ENCODE results near the gene DCST1. TPM values are rescaled to one million over a fixed set of nuclear protein-coding genes. Genes with fewer than 3 reads are reported as not detected.

Gene DCST1
- total RNA-seq, 2 donors from 2014 or later = not detected

GRCh38 chr1:155070721-155071569 lies 37.3 kb downstream of the DCST1 start:
- peak overlapping the region; percentile 23 for H3K27ac Mint-ChIP-seq
- peak; percentile 86 for ATAC-seq (replicated peaks)

GRCh38 chr1:155071701-155072100 lies 38.1 kb downstream of the DCST1 start:
- Mint-ChIP-seq H3K36me3 (ENCODE audit: low read depth) (peaks cover 11% of the 10 kb centered on the region), H3K4me3 (peak overlapping the region; percentile 56), H3K27ac (peak overlapping the region; percentile 23), H3K27me3 (no peaks in the 10 kb centered on the region), H3K9me3 (no peaks in the 10 kb centered on the region), H3K4me1 (peaks cover 8% of the 10 kb centered on the region)
- no peak for ATAC-seq (replicated peaks)

More at GRCh38 chr1:155070721-155071569, 37.3 kb downstream of the DCST1 start:
- no peaks in the 10 kb centered on the region for H3K27me3 Mint-ChIP-seq
- H3K9me3 Mint-ChIP-seq = no peaks in the 10 kb centered on the region
- peak overlapping the region; percentile 56 for H3K4me3 Mint-ChIP-seq
- H3K4me1 Mint-ChIP-seq = peaks cover 11% of the 10 kb centered on the region
- H3K36me3 Mint-ChIP-seq (ENCODE audit: low read depth) = peaks cover 13% of the 10 kb centered on the region

- Mint-ChIP-seq H3K4me3 (peak overlapping the region; percentile 56), H3K27ac (no peak overlapping the region)
- ATAC-seq (replicated peaks) = no peak
Observed at GRCh38 chr1:155072531-155073289, 39.1 kb downstream of the DCST1 start.

DNA sequence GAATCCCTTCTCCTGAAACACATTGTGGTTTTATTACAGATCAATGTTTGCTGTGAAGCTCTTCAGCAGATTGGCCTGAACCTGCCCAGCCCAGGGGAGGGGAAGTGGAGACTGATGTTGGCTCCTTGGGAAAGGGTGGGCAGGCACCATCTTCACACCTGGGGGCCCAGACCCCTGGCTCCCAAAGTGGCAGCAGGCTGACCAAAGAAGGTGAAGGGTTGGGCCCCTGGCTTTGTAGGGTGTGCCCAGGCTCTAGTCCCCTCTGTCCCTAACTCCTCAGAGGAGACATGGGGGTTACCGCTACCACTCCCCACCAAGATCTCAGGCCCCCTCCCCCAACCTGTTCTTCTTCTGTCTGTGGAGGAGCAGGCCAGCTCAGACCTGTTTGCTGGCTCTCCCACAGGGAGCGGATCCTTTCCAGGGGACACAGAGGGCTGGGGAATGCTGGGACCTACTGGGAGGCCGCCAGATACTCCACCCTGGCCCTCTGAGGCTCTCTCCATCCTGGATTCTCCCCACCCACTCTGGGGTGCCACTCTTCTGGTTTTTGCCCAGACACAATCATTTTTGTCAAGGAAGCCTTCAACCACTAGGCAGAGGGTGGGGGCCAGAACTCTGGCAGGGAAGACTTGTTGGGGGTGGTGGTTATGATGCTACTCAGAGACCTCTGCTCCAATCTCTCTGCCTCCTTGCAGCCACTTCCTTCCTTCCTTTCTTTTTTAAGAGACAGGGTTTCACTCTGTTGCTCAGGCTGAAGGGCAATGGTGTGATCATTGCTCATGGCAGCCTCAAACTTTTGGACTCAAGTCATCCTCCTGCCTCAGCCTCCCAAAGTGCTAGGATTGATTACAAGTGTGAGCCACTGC lies 40.0 kb downstream of the DCST1 start:
- H3K4me3 Mint-ChIP-seq = no peak overlapping the region
- peaks cover 2% of the 10 kb centered on the region for H3K36me3 Mint-ChIP-seq (ENCODE audit: low read depth)
- H3K9me3 Mint-ChIP-seq = no peaks in the 10 kb centered on the region
- peaks cover 8% of the 10 kb centered on the region for H3K4me1 Mint-ChIP-seq
- no peaks in the 10 kb centered on the region for H3K27me3 Mint-ChIP-seq
- peak; percentile 34 for ATAC-seq (replicated peaks)
- no peak overlapping the region for H3K27ac Mint-ChIP-seq

More at GRCh38 chr1:155072531-155073289, 39.1 kb downstream of the DCST1 start:
- no peaks in the 10 kb centered on the region for H3K9me3 Mint-ChIP-seq
- peaks cover 8% of the 10 kb centered on the region for H3K4me1 Mint-ChIP-seq
- H3K27me3 Mint-ChIP-seq = no peaks in the 10 kb centered on the region
- H3K36me3 Mint-ChIP-seq (ENCODE audit: low read depth) = peaks cover 7% of the 10 kb centered on the region

DNA sequence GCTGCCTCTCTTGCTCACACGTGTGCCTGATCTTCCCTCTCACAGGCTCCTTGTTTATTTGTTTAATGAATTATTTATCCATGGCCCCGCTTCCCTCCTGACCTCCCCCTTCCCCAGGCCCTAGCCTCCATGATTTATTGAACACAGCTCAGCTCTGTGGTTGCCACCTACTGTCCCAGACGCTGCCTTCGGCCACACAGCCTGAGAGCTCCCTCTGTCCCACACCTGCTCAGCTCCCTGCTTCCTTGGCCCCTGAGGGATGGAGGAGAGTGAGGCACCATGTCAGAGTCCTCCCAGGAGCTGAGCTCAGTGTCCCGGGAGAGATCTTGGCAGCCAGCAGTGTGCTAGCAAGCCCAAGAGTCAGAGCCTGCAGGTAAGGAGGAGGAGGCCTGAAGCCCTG lies 41.9 kb downstream of the DCST1 start:
- Mint-ChIP-seq H3K4me1 (peaks cover 12% of the 10 kb centered on the region), H3K27me3 (peaks cover 7% of the 10 kb centered on the region), H3K36me3 (ENCODE audit: low read depth) (no peaks in the 10 kb centered on the region), H3K27ac (no peak overlapping the region), H3K9me3 (no peaks in the 10 kb centered on the region), H3K4me3 (no peak overlapping the region)
- no peak for ATAC-seq (replicated peaks)

DNA sequence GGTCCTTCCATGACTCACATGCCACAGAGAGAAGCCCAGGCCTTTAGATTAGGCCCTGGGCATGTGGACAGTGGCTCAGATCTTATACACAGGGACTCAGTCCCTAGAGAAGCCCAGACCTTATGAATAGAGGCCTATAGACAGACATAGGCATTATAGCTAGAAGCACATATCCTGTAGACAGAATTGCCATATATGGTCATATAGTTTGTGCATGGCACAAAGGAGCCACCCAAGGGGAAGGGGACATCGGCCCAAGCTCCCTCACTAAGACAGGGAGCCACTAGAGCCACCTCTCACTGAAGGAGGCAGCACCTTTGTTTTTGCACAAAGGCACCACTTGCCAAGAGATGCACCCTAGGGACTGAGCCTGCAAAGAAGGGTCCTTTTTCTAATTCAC lies 42.7 kb downstream of the DCST1 start:
- no peak overlapping the region for H3K4me3 Mint-ChIP-seq
- peaks cover 9% of the 10 kb centered on the region for H3K27me3 Mint-ChIP-seq
- no peak overlapping the region for H3K27ac Mint-ChIP-seq
- no peak for ATAC-seq (replicated peaks)
- H3K9me3 Mint-ChIP-seq = no peaks in the 10 kb centered on the region
- H3K36me3 Mint-ChIP-seq (ENCODE audit: low read depth) = peaks cover 2% of the 10 kb centered on the region
- H3K4me1 Mint-ChIP-seq = peaks cover 13% of the 10 kb centered on the region

GRCh38 chr1:155077346-155077745 lies 43.7 kb downstream of the DCST1 start:
- no peaks in the 10 kb centered on the region for H3K9me3 Mint-ChIP-seq

GRCh38 chr1:155077758-155078445 lies 44.3 kb downstream of the DCST1 start:
- Mint-ChIP-seq H3K36me3 (ENCODE audit: low read depth) (peaks cover 6% of the 10 kb centered on the region), H3K27ac (no peak overlapping the region), H3K9me3 (no peaks in the 10 kb centered on the region), H3K4me1 (peaks cover 20% of the 10 kb centered on the region), H3K27me3 (peaks cover 18% of the 10 kb centered on the region), H3K4me3 (peak overlapping the region; percentile 7)
- peak; percentile 17 for ATAC-seq (replicated peaks)

More at GRCh38 chr1:155077346-155077745, 43.7 kb downstream of the DCST1 start:
- H3K4me3 Mint-ChIP-seq = no peak overlapping the region
- peaks cover 15% of the 10 kb centered on the region for H3K27me3 Mint-ChIP-seq
- H3K36me3 Mint-ChIP-seq (ENCODE audit: low read depth) = peaks cover 6% of the 10 kb centered on the region
- H3K4me1 Mint-ChIP-seq = peaks cover 17% of the 10 kb centered on the region
- H3K27ac Mint-ChIP-seq = no peak overlapping the region
- no peak for ATAC-seq (replicated peaks)

DNA sequence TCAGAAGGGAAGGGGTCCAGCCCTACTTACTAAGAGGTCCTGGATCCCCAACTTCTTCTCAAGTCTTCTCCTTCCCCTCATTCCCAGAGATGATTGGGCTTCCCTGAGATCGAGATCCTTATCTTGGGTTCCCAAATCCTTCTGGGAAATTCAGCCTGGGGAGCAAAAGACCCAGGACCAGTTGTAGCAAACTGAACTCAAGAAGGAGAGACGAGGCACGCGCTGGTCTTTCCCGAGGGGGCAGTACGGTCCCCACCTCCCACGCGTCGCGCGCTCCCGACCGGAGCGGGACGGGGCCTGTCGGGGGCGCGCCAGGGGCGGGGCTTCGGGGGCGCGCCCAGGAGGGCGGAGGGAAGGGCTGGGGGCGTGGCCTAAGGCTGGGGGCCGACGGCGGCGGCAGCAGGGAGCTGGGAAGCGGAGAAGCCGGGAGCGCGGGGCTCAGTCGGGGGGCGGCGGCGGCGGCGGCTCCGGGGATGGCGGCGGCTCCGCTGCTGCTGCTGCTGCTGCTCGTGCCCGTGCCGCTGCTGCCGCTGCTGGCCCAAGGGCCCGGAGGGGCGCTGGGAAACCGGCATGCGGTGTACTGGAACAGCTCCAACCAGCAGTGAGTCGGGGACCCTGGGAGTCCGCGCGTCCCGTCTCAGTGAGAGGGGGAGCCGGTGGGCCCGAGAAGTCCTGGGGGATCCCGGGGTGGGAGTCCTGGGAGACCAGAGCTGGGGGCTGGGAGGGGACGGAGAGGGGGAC lies 45.0 kb downstream of the DCST1 start, which contains the start of gene EFNA3:
Gene EFNA3 (plus strand): TSS at position 369 of the 741 bp plus-strand sequence. CDS start 105 bp downstream, at position 474.
- H3K4me3 Mint-ChIP-seq = peak within 1 kb of the TSS; percentile 88
- peaks cover 21% of the 10 kb centered on the region for H3K4me1 Mint-ChIP-seq
- ATAC-seq (replicated peaks) = peak; percentile 58
- no peaks in the 10 kb centered on the region for H3K9me3 Mint-ChIP-seq
- H3K36me3 Mint-ChIP-seq (ENCODE audit: low read depth) = peaks cover 6% of the 10 kb centered on the region
- peak within 1 kb of the TSS; percentile 79 for H3K27ac Mint-ChIP-seq
- peaks cover 22% of the 10 kb centered on the region for H3K27me3 Mint-ChIP-seq

DNA sequence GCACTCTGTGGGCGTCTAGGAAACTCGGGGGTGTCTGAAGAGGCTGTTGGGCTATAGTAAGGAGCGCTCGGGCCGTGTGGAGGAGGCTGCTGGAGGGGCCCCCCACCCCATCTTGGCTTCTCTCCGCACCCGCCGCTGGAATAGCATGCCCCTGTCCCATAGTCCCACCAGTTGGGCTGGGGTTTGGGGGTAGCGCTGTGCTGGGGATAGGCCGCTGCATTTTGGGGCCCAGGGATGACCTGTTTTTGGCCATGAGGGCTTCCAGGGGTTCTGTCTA lies 45.5 kb downstream of the DCST1 start:
- Mint-ChIP-seq H3K27me3 (peaks cover 25% of the 10 kb centered on the region), H3K27ac (peak overlapping the region; percentile 79), H3K4me3 (peak overlapping the region; percentile 88), H3K9me3 (no peaks in the 10 kb centered on the region), H3K4me1 (peaks cover 21% of the 10 kb centered on the region), H3K36me3 (ENCODE audit: low read depth) (peaks cover 6% of the 10 kb centered on the region)
- no peak for ATAC-seq (replicated peaks)

GRCh38 chr1:155079487-155080311 lies 46.1 kb downstream of the DCST1 start:
- ATAC-seq (replicated peaks) = peak; percentile 16
- peak overlapping the region; percentile 88 for H3K4me3 Mint-ChIP-seq
- H3K4me1 Mint-ChIP-seq = peaks cover 27% of the 10 kb centered on the region
- H3K27me3 Mint-ChIP-seq = peaks cover 25% of the 10 kb centered on the region
- no peaks in the 10 kb centered on the region for H3K9me3 Mint-ChIP-seq
- peaks cover 9% of the 10 kb centered on the region for H3K36me3 Mint-ChIP-seq (ENCODE audit: low read depth)
- peak overlapping the region; percentile 79 for H3K27ac Mint-ChIP-seq

- ATAC-seq (replicated peaks) = no peak
- H3K4me1 Mint-ChIP-seq = peaks cover 29% of the 10 kb centered on the region
- H3K27me3 Mint-ChIP-seq = peaks cover 25% of the 10 kb centered on the region
- no peaks in the 10 kb centered on the region for H3K9me3 Mint-ChIP-seq
- no peak overlapping the region for H3K27ac Mint-ChIP-seq
- peaks cover 17% of the 10 kb centered on the region for H3K36me3 Mint-ChIP-seq (ENCODE audit: low read depth)
- peak overlapping the region; percentile 88 for H3K4me3 Mint-ChIP-seq
Observed at GRCh38 chr1:155080312-155081228, 46.9 kb downstream of the DCST1 start.

Data from activated T-helper 17 cell treated with anti-CD3 and anti-CD28 coated beads, Interleukin-2, amount 50 U/mL, for 72 hours (primary cell).